ENCODE measurements around the gene FGF11.

Gene FGF11

DNA sequence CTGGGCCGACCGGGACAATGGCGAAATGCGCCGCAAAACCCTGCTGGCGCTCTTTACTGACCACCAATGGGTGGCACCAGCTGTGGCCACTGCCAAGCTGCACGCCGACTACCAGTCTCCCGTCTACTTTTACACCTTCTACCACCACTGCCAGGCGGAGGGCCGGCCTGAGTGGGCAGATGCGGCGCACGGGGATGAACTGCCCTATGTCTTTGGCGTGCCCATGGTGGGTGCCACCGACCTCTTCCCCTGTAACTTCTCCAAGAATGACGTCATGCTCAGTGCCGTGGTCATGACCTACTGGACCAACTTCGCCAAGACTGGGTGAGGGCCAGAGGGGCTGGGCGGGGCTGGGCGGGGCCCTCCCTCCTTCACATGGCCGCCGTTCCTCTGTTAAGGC is 23.5 kb upstream of the FGF11 start:
- no peak for DNase-seq
- TF ChIP-seq GATA1 (IDR thresholded peaks at IDR 0.05; ENCODE audit: low read depth, low read length) (no peak), POLR2A (IDR thresholded peaks at IDR 0.05; ENCODE audit: low read length) (no peak)

DNA sequence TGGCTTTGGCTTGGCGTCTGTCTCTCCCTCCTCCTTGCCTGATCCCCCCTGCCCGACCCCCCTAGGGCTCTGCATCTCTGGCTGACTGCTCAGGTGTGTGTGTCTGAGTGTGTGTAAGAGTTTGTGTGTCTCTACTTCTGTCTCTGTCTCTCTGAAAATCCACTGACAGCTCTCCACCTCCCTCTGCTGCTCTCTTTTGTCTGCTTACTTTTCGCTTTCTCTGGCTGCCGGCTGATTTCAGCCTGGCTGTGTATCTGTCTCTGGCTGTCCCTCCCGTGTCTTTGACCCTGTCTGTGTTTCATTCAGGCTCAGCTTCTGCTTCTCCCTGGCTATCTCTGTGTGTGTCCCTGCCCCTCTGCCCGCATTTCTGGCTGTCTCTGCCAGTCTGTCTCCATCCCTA is 23.0 kb upstream of the FGF11 start:
- TF ChIP-seq GATA1 (IDR thresholded peaks at IDR 0.05; ENCODE audit: low read depth, low read length) (no peak), POLR2A (IDR thresholded peaks at IDR 0.05; ENCODE audit: low read length) (no peak)
- no peak for DNase-seq

DNA sequence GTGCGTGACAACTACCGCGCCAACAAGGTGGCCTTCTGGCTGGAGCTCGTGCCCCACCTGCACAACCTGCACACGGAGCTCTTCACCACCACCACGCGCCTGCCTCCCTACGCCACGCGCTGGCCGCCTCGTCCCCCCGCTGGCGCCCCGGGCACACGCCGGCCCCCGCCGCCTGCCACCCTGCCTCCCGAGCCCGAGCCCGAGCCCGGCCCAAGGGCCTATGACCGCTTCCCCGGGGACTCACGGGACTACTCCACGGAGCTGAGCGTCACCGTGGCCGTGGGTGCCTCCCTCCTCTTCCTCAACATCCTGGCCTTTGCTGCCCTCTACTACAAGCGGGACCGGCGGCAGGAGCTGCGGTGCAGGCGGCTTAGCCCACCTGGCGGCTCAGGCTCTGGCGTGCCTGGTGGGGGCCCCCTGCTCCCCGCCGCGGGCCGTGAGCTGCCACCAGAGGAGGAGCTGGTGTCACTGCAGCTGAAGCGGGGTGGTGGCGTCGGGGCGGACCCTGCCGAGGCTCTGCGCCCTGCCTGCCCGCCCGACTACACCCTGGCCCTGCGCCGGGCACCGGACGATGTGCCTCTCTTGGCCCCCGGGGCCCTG is 22.2 kb upstream of the FGF11 start:
- no peak for DNase-seq
- TF ChIP-seq POLR2A (IDR thresholded peaks at IDR 0.05; ENCODE audit: low read length), result no peak
- no peak for TF ChIP-seq GATA1 (IDR thresholded peaks at IDR 0.05; ENCODE audit: low read depth, low read length)

DNA sequence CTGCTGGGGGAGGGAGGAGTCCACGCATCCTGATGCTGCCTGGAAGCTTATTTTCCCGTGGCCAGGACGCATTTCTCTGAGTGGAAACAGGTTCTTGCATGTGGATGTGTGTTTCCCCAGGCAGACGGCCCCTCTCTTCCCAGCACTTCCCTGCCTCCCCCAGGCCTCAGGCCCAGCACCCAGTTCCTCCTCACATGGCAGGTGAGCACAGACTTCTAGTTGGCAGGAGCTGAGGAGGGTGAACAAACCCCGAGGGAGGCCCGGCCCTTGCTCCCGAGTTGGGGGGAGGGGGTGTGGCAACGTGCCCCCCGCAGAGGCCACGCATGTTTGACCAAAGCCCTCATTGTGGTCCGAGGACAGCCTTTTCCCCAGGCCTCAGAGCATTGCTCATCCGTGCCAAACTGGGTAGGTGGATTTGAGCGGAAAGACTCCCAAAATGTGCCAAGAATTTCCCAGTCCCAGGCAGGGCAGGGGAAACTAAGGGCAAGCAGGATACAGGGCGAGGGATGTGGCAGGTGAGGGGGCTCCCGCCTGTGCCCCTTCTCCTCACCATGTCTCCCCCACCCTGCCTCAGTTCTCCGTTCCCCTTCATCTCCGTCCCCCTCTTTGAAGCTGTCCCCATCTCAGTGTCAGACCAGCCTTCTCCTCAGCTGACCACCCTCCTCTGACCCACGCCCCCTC is 20.7 kb upstream of the FGF11 start:
- no peak for DNase-seq

DNA sequence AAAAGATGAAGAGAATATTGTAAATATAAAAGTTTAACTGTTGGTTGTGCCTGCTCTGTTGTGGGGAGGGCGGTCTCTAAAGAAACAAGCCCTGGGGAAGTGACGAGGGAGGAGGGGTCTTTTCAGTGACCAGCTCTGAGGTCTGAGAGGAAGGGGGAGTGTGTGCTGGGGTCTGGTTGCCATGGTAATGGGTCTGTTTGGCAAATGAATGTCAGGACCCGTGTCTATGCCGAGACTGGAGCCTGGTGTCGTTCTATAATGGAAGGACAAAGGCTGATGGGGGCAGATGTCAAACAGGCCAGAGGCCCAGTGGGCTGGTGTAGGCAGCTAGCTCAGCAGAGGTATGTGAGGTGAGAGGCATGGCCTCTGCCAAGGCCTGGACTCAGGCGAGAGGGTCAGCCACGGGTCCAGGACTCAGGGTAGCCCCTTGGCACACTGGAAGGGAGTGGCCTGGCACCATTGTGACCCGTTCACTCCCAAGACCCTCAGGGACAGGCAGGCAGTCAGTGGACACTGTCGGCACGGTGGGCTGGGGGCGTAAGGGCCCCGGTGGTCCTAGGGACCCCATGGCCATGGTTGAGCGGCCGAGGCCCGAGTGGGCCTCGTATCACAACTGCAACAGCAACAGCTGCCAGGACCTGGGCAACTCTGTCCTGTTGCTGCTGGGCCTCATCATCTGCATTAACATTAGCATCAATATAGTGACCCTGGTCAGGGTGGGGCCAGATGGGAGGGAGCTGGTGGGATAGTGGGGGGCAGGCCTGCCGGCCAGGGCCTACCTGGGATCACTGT is 19.3 kb upstream of the FGF11 start, which contains the start of gene SPEM1:
TSS of gene SPEM1 (plus strand) at position 506 of the 792 bp plus-strand sequence. CDS start at position 567, 61 bp downstream.
- TF ChIP-seq GATA1 (IDR thresholded peaks at IDR 0.05; ENCODE audit: low read depth, low read length) (no peak), POLR2A (IDR thresholded peaks at IDR 0.05; ENCODE audit: low read length) (no peak)
- DNase-seq, result no peak

More for the DNA sequence above, 20.7 kb upstream of the FGF11 start:
- TF ChIP-seq POLR2A (IDR thresholded peaks at IDR 0.05; ENCODE audit: low read length) (no peak), GATA1 (IDR thresholded peaks at IDR 0.05; ENCODE audit: low read depth, low read length) (no peak)

DNA sequence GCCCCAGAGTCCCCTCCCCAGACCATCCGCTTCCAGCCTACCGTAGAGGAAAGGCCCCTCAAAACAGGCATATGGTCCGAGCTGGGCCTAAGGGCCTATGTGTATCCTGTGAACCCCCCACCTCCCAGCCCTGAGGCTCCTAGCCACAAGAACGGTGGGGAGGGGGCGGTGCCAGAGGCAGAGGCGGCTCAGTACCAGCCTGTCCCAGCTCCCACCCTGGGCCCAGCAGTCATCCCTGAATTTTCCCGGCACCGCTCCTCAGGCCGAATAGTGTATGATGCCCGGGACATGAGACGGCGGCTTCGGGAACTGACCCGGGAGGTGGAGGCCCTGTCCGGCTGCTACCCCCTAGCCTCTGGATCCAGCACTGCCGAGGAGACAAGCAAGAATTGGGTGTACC is 18.1 kb upstream of the FGF11 start:
- TF ChIP-seq GATA1 (IDR thresholded peaks at IDR 0.05; ENCODE audit: low read depth, low read length) (no peak), POLR2A (IDR thresholded peaks at IDR 0.05; ENCODE audit: low read length) (no peak)
- no peak for DNase-seq

DNA sequence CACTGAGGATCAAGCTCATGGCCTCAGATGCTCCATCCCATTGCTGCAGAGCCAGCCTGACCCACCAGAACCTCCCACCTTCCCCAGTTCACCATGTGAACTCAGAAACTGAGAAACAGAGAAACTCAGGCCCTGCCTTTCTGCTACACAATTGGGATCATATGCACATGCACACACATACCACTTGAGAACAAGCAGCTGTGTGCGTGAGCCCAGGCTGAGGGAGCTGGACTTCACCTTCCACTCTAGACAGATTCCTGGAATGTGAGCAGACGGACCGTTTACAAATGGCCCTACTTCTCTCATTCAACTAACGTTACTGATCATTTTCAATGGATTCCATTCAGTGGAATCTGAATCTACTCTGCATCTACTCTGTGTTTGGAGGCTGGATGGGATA is 15.6 kb upstream of the FGF11 start:
- TF ChIP-seq POLR2A (IDR thresholded peaks at IDR 0.05; ENCODE audit: low read length), result no peak
- TF ChIP-seq GATA1 (IDR thresholded peaks at IDR 0.05; ENCODE audit: low read depth, low read length), result no peak

DNA sequence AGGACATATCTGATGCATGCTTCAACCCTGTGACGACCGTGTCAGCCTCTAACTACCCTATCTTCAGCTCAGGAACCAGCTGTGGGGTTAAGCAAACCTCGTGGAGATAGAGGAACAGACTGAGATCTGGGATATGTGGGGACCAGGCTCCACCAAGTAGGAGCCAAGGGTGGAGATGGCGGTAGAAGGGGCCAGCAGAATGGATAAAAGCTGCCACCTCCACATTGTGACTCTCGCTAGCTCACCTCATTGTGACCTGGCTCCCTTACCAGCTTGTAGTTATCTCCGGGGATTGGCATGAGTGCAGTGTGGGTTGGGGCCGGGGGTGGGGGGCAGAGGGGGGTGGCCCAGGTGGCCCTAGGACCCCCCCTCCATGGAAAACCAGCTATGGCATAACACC is 14.0 kb upstream of the FGF11 start, which contains the start of gene SPEM2:
TSS of gene SPEM2 (plus strand) at position 301 of the 400 bp plus-strand sequence. CDS start at position 374, 73 bp downstream.
- no peak for TF ChIP-seq GATA1 (IDR thresholded peaks at IDR 0.05; ENCODE audit: low read depth, low read length)
- no peak for TF ChIP-seq POLR2A (IDR thresholded peaks at IDR 0.05; ENCODE audit: low read length)
- no peak for DNase-seq

More for the DNA sequence above, 15.6 kb upstream of the FGF11 start:
- DNase-seq, result no peak

DNA sequence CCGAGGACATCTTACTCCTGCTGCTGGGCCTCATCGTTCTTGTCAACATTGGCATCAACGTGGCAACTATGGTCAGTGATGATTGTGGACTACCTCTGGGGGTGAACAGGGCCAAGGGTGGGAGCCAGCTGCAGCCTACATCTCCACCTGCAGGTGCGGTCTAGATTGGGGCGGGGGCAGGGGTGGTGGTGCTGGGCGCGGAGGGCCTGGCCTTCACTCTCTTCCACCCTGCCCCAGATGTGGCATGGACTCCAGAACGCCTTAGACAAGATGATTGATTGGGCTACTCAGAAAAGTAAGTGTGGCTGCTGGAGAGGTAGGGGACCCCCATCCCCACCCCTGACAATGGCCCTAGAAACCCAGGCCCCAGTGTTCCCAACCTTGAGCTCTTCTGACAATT is 13.6 kb upstream of the FGF11 start:
- TF ChIP-seq POLR2A (IDR thresholded peaks at IDR 0.05; ENCODE audit: low read length) (no peak), GATA1 (IDR thresholded peaks at IDR 0.05; ENCODE audit: low read depth, low read length) (no peak)
- DNase-seq, result no peak

DNA sequence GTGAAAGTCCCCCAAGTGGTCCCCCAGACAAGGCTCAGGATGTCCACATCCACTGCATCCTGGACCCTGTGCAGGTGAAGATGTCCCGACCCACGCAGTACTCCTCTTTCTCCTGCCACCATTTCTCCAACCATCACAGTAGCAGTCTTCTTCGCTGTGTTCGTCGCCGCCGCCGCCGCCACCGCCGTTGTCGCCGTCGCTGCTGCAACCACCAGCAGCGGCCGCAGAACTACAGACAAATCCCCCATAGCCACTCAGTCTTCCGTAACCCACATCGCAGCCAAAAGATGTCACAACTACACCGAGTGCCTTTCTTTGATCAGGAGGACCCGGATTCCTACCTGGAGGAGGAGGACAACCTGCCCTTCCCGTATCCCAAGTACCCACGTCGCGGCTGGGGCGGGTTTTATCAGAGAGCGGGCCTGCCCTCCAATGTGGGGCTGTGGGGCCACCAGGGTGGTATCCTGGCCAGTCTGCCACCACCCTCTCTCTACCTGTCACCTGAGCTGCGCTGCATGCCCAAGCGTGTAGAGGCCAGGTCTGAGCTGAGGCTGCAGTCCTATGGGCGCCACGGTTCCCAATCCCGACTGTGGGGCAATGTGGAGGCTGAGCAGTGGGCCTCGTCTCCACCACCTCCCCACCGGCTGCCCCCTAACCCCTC is 13.0 kb upstream of the FGF11 start:
- no peak for DNase-seq
- TF ChIP-seq POLR2A (IDR thresholded peaks at IDR 0.05; ENCODE audit: low read length) (no peak), GATA1 (IDR thresholded peaks at IDR 0.05; ENCODE audit: low read depth, low read length) (no peak)

DNA sequence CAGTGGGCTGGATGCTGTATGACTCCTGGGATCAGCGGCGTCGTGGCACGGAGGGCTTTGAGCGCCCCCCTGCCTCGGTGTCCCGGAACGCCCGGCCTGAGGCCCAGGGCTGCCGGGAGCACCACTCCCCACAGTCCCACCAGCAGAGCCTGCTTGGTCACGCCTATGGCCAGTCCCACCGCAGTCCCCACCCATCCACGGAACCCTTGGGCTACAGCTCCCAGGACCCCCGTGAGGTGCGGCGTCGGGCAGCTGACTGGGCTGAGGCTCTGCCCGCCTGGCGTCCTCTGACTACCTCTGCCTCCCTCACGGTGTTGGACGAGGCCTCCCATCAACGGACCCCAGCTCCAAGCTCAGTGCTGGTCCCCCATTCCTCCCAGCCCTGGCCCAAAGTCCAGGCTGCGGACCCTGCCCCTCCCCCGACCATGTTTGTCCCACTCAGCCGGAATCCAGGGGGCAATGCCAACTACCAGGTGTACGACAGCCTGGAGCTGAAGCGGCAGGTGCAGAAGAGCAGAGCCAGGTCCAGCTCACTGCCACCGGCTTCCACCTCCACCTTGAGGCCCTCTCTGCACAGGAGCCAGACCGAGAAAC is 12.3 kb upstream of the FGF11 start:
- TF ChIP-seq GATA1 (IDR thresholded peaks at IDR 0.05; ENCODE audit: low read depth, low read length) (no peak), POLR2A (IDR thresholded peaks at IDR 0.05; ENCODE audit: low read length) (no peak)
- DNase-seq, result no peak

DNA sequence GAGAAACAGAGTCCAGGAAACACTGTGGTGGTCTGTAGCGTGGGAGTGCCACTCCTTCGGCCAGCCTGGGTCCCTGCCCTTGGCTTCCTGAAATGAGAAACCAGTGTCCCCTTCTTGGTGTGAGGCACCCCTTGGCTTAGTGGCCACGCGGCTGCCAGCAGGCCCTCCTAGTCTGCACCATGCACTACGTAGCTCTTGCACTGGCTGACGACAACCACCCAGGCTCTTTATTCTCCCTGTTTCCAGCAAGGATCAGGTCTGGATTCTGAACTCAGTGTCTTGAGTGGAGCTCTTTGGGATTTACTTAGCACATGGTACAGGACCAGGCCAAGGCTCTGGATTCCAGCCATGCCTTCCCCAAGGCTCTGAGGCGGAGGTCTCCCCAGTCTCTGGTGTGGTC is 11.8 kb upstream of the FGF11 start:
- TF ChIP-seq POLR2A (IDR thresholded peaks at IDR 0.05; ENCODE audit: low read length) (no peak), GATA1 (IDR thresholded peaks at IDR 0.05; ENCODE audit: low read depth, low read length) (no peak)
- no peak for DNase-seq

DNA sequence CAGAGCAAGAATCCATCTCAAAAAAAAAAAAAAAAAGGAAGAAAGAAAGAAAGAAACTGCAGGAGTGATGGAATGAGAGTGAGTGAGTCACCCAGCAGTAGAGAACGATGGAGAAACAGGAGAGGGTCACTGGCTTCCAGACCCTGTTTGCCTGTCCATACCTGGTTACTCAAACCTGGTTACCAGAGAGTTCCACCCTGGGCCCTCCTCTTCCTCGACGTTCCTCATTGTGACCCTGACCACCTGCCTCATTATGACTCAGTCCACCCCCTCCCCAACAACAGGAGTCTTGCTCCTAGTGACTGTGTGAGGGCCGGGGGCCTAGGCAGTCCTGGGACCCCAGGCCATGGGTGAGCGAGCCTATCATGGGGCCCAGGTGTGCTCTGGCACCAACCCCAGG is 10.8 kb upstream of the FGF11 start, which contains the start of gene SPEM3:
TSS of gene SPEM3 (plus strand) at position 301 of the 400 bp plus-strand sequence. CDS start at position 347, 46 bp downstream.
- no peak for DNase-seq
- TF ChIP-seq GATA1 (IDR thresholded peaks at IDR 0.05; ENCODE audit: low read depth, low read length) (no peak), POLR2A (IDR thresholded peaks at IDR 0.05; ENCODE audit: low read length) (no peak)

All from erythroblast (primary cell).